GM18498 (cell line): ENCODE results near the gene LCN10.

Experiments used
- ATAC-seq: cut with Tn5 transposase; IDR thresholded peaks from one replicate; pipeline ENCODE4 v1.9.1; 2021; ENCODE audit warnings: mild to moderate bottlenecking, moderate library complexity; ENCODE audit not compliant: unreplicated experiment

The LCN10 gene

DNA sequence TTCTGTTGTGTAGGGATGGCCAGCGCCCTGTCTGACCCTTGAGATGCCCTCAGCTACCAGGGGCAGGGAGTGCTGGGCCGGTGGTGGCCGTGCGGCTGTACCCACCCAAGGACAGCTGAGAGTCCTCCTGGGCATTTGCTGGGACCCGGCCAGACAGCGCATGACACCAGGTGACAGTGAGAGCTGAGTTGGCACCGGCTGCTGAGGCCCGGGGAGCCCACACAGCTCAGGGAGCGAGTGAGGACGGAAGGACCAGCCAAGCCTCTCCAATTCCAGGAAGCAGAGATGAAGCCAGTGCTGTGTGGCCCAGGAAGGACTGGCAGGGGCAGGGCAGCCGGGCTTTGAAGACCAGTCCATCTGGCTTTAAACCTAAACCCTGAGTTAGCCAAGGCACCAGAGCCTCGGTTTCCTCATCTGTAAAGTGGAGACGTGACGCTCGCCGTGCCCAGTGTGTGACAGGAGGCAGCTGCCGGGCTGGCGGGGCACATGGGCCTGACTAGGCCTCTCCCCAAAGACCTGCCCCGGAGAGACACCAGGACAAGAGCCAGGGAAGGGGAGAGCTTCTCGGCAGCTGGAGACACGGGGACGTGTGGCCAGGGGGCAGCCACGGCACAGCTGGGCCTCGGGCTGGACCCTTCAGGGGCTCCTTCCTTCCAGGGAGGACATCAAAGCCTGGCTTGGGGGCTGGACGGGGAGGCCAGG, 52.5 kb downstream of the LCN10 start:
- no peak for ATAC-seq

DNA sequence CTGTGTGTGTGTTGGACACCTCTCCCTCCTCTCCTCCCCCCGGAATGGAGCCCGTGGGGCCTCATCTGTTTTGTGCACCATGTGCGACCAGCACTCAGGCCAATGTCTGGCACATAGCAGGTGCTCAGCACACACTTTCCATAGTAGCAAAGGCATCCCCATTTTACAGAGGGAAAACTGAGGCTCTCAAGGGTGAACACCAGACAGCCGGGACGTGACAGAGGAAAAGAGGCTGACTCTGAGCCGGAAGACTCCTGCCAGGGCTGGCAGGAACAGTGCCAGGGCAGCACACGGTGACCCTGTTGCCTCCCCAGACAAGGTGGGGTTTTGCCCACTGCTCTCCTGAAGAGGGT, 53.7 kb downstream of the LCN10 start:
- no peak for ATAC-seq

DNA sequence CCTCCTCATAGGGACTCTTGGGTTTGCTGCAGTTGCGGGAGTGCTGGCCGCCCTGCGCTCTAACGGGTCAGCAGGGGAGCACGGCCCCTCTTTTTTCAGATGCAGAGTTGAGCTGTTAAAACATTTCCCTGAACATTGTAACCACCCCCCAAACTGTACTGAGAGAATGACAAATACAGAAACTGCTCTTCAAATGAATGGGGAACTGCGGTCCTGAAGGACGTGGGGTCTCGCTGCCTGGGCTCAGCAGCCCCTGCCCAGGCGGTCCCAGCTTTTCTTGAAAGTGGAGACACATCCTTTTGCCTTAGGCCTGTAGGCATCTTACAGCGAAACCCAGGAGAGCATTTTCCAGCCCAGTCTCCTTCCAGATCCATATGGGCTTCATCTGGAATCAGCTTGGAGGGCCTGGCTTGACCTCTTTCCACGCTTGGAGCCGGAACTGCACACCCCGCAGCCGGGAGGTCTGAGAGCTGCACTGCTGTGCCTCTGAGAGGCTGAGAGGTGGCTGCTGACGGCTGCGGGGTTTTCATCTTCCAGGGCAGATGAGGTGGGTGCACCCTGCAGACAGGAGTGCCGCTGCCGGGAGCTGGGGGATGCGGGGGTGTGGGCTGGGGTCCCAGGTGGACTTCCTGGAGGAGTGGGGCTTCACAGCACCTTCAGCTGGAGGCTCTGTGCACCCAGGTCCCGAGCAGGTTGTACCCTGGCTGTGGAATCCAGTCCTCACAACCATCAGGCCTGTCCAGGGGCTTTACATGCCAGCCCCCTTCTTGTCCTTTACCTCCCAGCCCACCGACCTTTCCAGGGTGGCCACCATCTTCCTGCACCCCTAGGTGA, 54.2 kb downstream of the LCN10 start:
- no peak for ATAC-seq
